ENCODE measurements around the gene TRMT44. TPM values are rescaled to one million over a fixed set of nuclear protein-coding genes. Genes with fewer than 3 reads are reported as not detected.
"Not testable (repeated sequence)": the region's sequence is repeated elsewhere in the genome, so short reads cannot be mapped to it uniquely, and the experiment has no call there.

Gene TRMT44
- total RNA-seq, 3 donors from 2014 or later, result 35.7 to 41.5 (median 41.0) TPM

GRCh38 chr4:8509311-8509950, 68.9 kb downstream of the TRMT44 start:
- no peak overlapping the region for H3K4me3 Mint-ChIP-seq
- peaks cover 6% of the 10 kb centered on the region for H3K9me3 Mint-ChIP-seq
- H3K4me1 Mint-ChIP-seq (ENCODE audit: low read depth), result no peaks in the 10 kb centered on the region
- DNase-seq, result no peak
- H3K27me3 Mint-ChIP-seq (ENCODE audit: low read depth), result no peaks in the 10 kb centered on the region
- no peaks in the 10 kb centered on the region for H3K36me3 Mint-ChIP-seq (ENCODE audit: insufficient read depth)
- no peak for ATAC-seq

GRCh38 chr4:8510191-8510590, 69.6 kb downstream of the TRMT44 start:
- H3K4me3 Mint-ChIP-seq, result no peak overlapping the region
- H3K9me3 Mint-ChIP-seq, result peaks cover 6% of the 10 kb centered on the region
- ATAC-seq, result no peak
- H3K27me3 Mint-ChIP-seq (ENCODE audit: low read depth), result peaks cover under 1% of the 10 kb centered on the region
- H3K4me1 Mint-ChIP-seq (ENCODE audit: low read depth), result no peaks in the 10 kb centered on the region
- no peaks in the 10 kb centered on the region for H3K36me3 Mint-ChIP-seq (ENCODE audit: insufficient read depth)
- DNase-seq, result no peak

- ATAC-seq, result no peak
- peaks cover 6% of the 10 kb centered on the region for H3K9me3 Mint-ChIP-seq
- DNase-seq, result no peak
- H3K4me1 Mint-ChIP-seq (ENCODE audit: low read depth), result no peaks in the 10 kb centered on the region
- no peaks in the 10 kb centered on the region for H3K36me3 Mint-ChIP-seq (ENCODE audit: insufficient read depth)
- H3K27me3 Mint-ChIP-seq (ENCODE audit: low read depth), result peaks cover 3% of the 10 kb centered on the region
- no peak overlapping the region for H3K4me3 Mint-ChIP-seq
Observed at GRCh38 chr4:8510611-8511285, 70.2 kb downstream of the TRMT44 start.

GRCh38 chr4:8512510-8512909, 71.9 kb downstream of the TRMT44 start:
- DNase-seq (no peak), ATAC-seq (no peak)
- no peaks in the 10 kb centered on the region for H3K4me1 Mint-ChIP-seq (ENCODE audit: low read depth)
- no peaks in the 10 kb centered on the region for H3K36me3 Mint-ChIP-seq (ENCODE audit: insufficient read depth)
- peaks cover 3% of the 10 kb centered on the region for H3K27me3 Mint-ChIP-seq (ENCODE audit: low read depth)
- no peak overlapping the region for H3K4me3 Mint-ChIP-seq
- peaks cover 6% of the 10 kb centered on the region for H3K9me3 Mint-ChIP-seq

- ATAC-seq; H3K36me3 Mint-ChIP-seq (ENCODE audit: insufficient read depth); DNase-seq; H3K4me1 Mint-ChIP-seq (ENCODE audit: low read depth); H3K9me3 Mint-ChIP-seq; H3K27me3 Mint-ChIP-seq (ENCODE audit: low read depth); H3K4me3 Mint-ChIP-seq: not testable (repeated sequence)
Observed at GRCh38 chr4:8513080-8513479, 72.5 kb downstream of the TRMT44 start.

DNA sequence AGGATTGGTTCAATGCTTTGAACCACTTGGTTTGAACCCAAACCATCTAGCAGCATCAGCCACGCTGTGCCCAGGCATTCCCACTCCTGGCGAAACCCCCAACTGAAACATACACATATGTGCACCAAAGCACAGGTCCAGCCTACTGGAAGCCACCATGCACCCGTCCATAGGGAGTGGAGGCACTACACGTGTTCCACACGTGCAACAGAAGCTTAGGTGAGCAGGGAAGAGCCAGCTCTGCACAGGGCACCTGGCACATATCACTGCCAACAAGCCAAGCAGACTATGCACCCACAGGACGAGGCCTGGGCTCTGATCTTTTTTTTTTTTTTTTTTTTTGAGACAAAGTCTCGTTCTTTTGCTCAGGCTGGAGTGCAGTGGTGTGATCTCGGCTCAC, 73.4 kb downstream of the TRMT44 start:
- H3K4me1 Mint-ChIP-seq (ENCODE audit: low read depth), result no peaks in the 10 kb centered on the region
- no peak for DNase-seq
- ATAC-seq, result no peak
- no peak overlapping the region for H3K4me3 Mint-ChIP-seq
- H3K9me3 Mint-ChIP-seq, result peaks cover 6% of the 10 kb centered on the region
- peaks cover 3% of the 10 kb centered on the region for H3K27me3 Mint-ChIP-seq (ENCODE audit: low read depth)
- no peaks in the 10 kb centered on the region for H3K36me3 Mint-ChIP-seq (ENCODE audit: insufficient read depth)

DNA sequence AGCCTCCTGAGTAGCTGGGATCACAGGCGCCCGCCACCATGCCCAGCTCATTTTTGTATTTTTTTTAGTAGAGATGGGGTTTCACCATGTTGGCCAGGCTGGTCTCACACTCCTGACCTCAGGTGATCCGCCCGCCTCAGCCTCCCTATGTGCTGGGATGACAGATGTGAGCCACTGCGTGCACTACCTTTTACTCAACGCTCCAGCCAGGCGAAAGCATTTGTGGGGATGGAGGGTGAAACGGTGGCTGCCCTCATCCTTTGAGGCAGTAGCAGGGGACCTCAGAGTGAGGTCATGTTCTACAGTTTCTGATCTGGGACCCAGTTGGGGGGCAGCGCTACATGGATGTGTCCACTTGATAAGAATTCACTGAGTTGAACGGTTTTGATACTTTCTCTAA, 73.8 kb downstream of the TRMT44 start:
- Mint-ChIP-seq H3K4me1 (ENCODE audit: low read depth) (no peaks in the 10 kb centered on the region), H3K4me3 (no peak overlapping the region), H3K36me3 (ENCODE audit: insufficient read depth) (no peaks in the 10 kb centered on the region), H3K9me3 (peaks cover 6% of the 10 kb centered on the region), H3K27me3 (ENCODE audit: low read depth) (peaks cover 5% of the 10 kb centered on the region)
- no peak for ATAC-seq
- no peak for DNase-seq

DNA sequence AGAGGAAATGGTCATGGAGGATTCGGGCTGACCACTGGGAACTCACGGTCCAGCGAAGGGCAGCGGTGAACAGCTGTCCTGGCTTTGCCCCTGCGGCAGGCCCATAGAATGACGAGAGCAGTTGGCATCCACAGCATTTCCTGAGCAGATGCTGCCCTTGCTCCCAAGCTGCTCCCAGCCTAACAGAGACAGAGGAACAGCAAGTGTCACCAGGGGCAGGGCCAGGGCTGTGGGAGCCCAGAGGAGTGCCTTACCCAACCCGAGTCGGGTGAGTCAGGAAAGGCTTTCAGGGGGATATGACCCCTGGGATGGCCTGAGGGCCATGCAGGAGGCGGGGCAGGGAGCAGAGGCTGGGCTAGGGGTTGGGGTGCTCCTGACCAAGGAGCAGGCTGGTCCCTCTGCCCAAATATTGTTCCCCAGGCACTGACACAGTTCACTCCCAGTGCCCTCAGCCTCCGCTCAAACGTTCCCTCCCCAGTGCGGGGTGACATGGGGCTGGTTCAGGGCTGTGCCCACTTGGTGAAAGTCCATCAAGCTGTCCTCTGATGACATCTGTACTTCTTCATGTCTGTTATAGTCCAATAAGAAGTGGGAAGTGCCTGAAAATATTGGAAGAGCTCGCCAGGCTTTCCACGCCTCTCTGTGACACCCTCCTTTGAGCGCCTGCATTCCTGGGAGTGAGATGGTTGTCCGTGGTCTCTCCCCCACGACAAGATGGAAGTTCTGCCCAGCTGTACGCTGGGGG, 74.9 kb downstream of the TRMT44 start:
- no peaks in the 10 kb centered on the region for H3K36me3 Mint-ChIP-seq (ENCODE audit: insufficient read depth)
- H3K9me3 Mint-ChIP-seq, result peaks cover 6% of the 10 kb centered on the region
- no peak overlapping the region for H3K4me3 Mint-ChIP-seq
- H3K27me3 Mint-ChIP-seq (ENCODE audit: low read depth), result peaks cover 5% of the 10 kb centered on the region
- DNase-seq (no peak), ATAC-seq (no peak)
- no peaks in the 10 kb centered on the region for H3K4me1 Mint-ChIP-seq (ENCODE audit: low read depth)

DNA sequence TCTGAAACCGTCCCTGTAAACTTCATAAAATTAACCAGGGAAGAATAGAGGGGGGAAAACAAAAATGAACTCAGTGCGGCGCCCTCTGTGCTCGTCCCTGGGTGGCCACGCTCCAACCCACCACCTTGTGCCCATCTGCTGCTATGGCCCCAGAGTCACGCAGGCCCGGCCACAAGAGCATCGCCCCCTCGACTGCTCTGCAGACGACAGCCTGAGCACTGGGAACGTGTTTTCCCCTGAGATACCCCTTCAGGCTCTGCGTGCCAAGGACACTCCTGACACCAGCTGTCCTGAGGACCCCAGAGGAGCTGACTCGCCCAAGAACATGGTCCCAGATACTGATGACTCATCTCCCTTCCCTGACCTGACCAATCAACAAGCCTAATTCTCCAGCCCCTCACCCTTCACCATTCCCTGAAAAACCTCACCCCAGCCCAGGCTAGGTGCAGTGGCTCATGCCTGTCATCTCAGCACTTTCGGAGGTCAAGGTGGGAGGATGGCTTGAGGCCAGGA, 75.5 kb downstream of the TRMT44 start:
- DNase-seq (no peak), ATAC-seq (no peak)
- no peaks in the 10 kb centered on the region for H3K4me1 Mint-ChIP-seq (ENCODE audit: low read depth)
- H3K36me3 Mint-ChIP-seq (ENCODE audit: insufficient read depth), result no peaks in the 10 kb centered on the region
- no peak overlapping the region for H3K4me3 Mint-ChIP-seq
- peaks cover 7% of the 10 kb centered on the region for H3K9me3 Mint-ChIP-seq
- peaks cover 5% of the 10 kb centered on the region for H3K27me3 Mint-ChIP-seq (ENCODE audit: low read depth)

- DNase-seq, result no peak
- H3K4me3 Mint-ChIP-seq, result no peak overlapping the region
- no peak for ATAC-seq
- peaks cover 9% of the 10 kb centered on the region for H3K9me3 Mint-ChIP-seq
- H3K27me3 Mint-ChIP-seq (ENCODE audit: low read depth), result peaks cover 5% of the 10 kb centered on the region
- no peaks in the 10 kb centered on the region for H3K36me3 Mint-ChIP-seq (ENCODE audit: insufficient read depth)
- H3K4me1 Mint-ChIP-seq (ENCODE audit: low read depth), result no peaks in the 10 kb centered on the region
Observed at GRCh38 chr4:8516996-8517550, 76.5 kb downstream of the TRMT44 start.

GRCh38 chr4:8517946-8518345, 77.4 kb downstream of the TRMT44 start:
- Mint-ChIP-seq H3K36me3 (ENCODE audit: insufficient read depth) (no peaks in the 10 kb centered on the region), H3K9me3 (peaks cover 7% of the 10 kb centered on the region)

DNA sequence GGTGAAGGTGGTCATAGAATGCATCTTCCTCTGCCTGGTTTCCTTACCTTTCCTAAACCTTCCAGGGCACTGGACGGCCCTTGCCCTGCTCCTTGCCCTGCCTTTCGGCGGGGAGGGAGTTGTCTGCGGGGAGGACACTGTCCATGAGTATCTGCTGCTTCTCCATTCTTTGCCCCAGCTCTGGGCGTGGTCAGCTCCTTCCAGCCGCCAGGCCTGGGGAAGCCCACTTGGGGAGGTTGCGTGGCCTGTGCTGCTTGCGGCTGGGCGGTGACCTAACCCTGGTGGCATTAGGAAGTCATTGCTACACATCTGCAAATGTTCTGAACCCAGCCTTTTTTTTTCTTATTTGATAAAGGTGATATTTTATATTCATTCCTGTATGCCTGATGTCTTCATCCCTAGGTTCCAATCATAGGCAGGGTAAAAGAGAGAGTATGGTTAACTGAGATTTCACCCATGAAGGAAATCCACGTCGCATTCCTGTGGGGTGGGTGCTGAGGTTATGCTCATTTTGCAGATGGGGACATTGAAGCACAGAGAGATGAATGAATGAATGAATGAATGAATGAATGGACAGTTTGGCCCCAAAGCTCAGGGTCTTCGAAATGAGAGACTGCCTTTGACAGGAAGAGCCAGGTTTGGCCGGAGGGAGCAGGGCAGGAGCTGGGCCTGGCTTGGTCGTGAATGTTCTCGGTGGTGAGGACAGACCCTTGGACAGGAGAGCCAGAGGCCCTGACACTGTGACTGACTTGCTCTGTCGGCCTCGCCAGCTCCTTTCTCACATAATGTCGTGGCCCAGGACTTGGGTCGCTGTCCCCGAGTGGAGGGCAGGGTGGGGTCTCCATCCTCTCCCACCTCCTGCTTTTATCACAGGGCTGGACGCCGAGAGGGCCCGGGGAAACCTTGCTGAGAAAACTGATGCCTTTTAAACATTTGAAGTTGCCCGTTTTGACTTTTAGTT, 81.9 kb downstream of the TRMT44 start:
- H3K36me3 Mint-ChIP-seq (ENCODE audit: insufficient read depth), result no peaks in the 10 kb centered on the region
- peaks cover 3% of the 10 kb centered on the region for H3K9me3 Mint-ChIP-seq
- peaks cover 2% of the 10 kb centered on the region for H3K27me3 Mint-ChIP-seq (ENCODE audit: low read depth)
- DNase-seq, result no peak
- no peak for ATAC-seq
- no peaks in the 10 kb centered on the region for H3K4me1 Mint-ChIP-seq (ENCODE audit: low read depth)
- no peak overlapping the region for H3K4me3 Mint-ChIP-seq

More at GRCh38 chr4:8517946-8518345, 77.4 kb downstream of the TRMT44 start:
- Mint-ChIP-seq H3K4me1 (ENCODE audit: low read depth) (no peaks in the 10 kb centered on the region), H3K4me3 (no peak overlapping the region), H3K27me3 (ENCODE audit: low read depth) (peaks cover 5% of the 10 kb centered on the region)
- ATAC-seq (no peak), DNase-seq (no peak)

DNA sequence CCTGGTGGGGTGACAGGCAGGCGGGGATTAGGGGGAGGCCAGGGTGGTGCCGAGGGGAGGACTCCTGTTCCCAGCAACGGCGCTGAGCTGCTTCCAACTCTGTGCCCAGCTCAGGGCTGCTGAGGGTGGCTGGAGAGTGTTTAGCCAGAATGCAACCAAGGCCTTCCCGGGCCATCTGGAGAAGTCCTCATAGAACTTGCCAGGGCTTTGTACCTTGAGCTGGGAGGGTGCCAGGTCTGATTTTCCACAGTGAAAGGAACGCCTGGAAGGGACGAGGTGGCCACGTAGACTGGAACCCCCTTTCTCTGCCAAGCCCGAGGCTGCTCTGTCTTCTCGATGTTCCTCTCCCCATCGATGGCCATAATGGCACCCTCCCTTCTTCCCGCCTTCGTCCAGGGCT, 82.6 kb downstream of the TRMT44 start:
- Mint-ChIP-seq H3K4me3 (no peak overlapping the region), H3K4me1 (ENCODE audit: low read depth) (no peaks in the 10 kb centered on the region), H3K36me3 (ENCODE audit: insufficient read depth) (no peaks in the 10 kb centered on the region), H3K9me3 (peaks cover 3% of the 10 kb centered on the region), H3K27me3 (ENCODE audit: low read depth) (peaks cover 2% of the 10 kb centered on the region)
- no peak for DNase-seq
- no peak for ATAC-seq

Measured in activated T-cell treated with anti-CD3 and anti-CD28 coated beads, Interleukin-2, amount 50 U/mL, for 4 hours (primary cell).